A549 (cell line): ENCODE measurements around the gene RAP2A. TPM values are rescaled to one million over a fixed set of nuclear protein-coding genes. Genes with fewer than 3 reads are reported as not detected.

Source experiments
- ATAC-seq, 2 experiments: fragments of 200-7000 bp in 1 of 2; fragments of >200 bp in 1 of 2; cut with Nextera tagmentation in 1 of 2; cut with Tn5 transposase in 1 of 2; 3 replicates each; pipeline versions ENCODE4 v1.8.0 to v1.9.1; 2018 to 2020; ENCODE audit warnings: mild to moderate bottlenecking in 1 of 2, moderate library complexity in 1 of 2
- CTCF ChIA-PET: fragments of 300-600 bp; sonication (Branson Sonifier 250); formaldehyde crosslinking; extraction: SDS; loops from one replicate; lab custom pipeline; 2021; ENCODE audit warnings: antibody characterized with exemption, inconsistent platforms; lab: Yijun Ruan, JAX
- POLR2A ChIA-PET: fragments of 350-600 bp; formaldehyde crosslinking; extraction: SDS; loops from one replicate; lab custom pipeline; 2021; ENCODE audit warnings: antibody characterized with exemption, inconsistent platforms; lab: Yijun Ruan, JAX
- DNase-seq, 2 experiments: peaks; one replicate each; pipeline versions ENCODE4 v3.0.0 to v3.0.0-alpha.2; 2011 to 2016; ENCODE audit warnings: low read depth in 1 of 2, low spot score in 1 of 2
- FAIRE-seq: peaks from 2 replicates; lab custom pipeline; 2011; peaks lifted over from hg19 to GRCh38; lab: Jason Lieb, UNC
- H3K27ac ChIP-seq, 2 experiments: fragments of >200 bp; sonication (Bioruptor Twin); formaldehyde crosslinking; 3 replicates each; pipeline ENCODE4 v1.5.1; 2016 to 2017
- H3K4me1 ChIP-seq: fragments of >200 bp; sonication (Bioruptor Twin); formaldehyde crosslinking; 3 replicates; pipeline ENCODE4 v1.6.1; 2016
- H3K4me2 ChIP-seq: fragments of >200 bp; sonication (Bioruptor Twin); formaldehyde crosslinking; 3 replicates; pipeline ENCODE4 v1.6.1; 2016
- H3K4me3 ChIP-seq: fragments of >200 bp; sonication (Bioruptor Twin); formaldehyde crosslinking; 3 replicates; pipeline ENCODE4 v1.5.1; 2016
- H3K9me3 ChIP-seq: fragments of >200 bp; sonication (Bioruptor Twin); formaldehyde crosslinking; 3 replicates; pipeline ENCODE4 v1.6.1; 2016
- BHLHE40 ChIP-seq: IDR thresholded peaks from 2 replicates; pipeline ENCODE4 v1.6.1; 2012; ENCODE audit warnings: low read depth, low read length, inconsistent platforms
- CHD2 ChIP-seq: fragments of 150-350 bp; IDR thresholded peaks from 2 replicates; pipeline ENCODE4 v1.6.1; 2014; ENCODE audit warnings: low read length; ENCODE audit not compliant: partially characterized antibody
- EHF ChIP-seq: fragments of 250-450 bp; sonication (Bioruptor Pico); IDR thresholded peaks from 2 replicates; pipeline ENCODE4 v1.5.0; 2020; ENCODE audit warnings: mild to moderate bottlenecking
- EP300 ChIP-seq, 2 experiments: fragments of >200 bp; sonication (Bioruptor Twin); formaldehyde crosslinking; IDR thresholded peaks; 2 replicates in 1 of 2; 3 replicates in 1 of 2; pipeline ENCODE4 v1.6.1; 2016 to 2017
- FOSB ChIP-seq: fragments of 250-450 bp; sonication (Bioruptor Pico); IDR thresholded peaks from 2 replicates; pipeline ENCODE4 v1.5.0; 2020; ENCODE audit warnings: mild to moderate bottlenecking, moderate library complexity
- FOSL2 ChIP-seq, 2 experiments: fragments of 450-650 bp in 1 of 2; fragments of >200 bp in 1 of 2; sonication (Bioruptor Twin) in 1 of 2; formaldehyde crosslinking; IDR thresholded peaks; 2 replicates each; pipeline versions ENCODE4 v1.5.0 to v1.6.1; 2016 to 2020; ENCODE audit warnings: mild to moderate bottlenecking in 1 of 2, moderate library complexity in 1 of 2
- FOXS1 ChIP-seq: fragments of 250-450 bp; sonication (Bioruptor Pico); IDR thresholded peaks from 2 replicates; pipeline ENCODE4 v1.5.0; 2020; ENCODE audit warnings: mild to moderate bottlenecking, moderate library complexity
- HDAC2 ChIP-seq: fragments of 200-600 bp; sonication (generic); IDR thresholded peaks from 2 replicates; pipeline ENCODE4 v1.6.1; 2016
- HEYL ChIP-seq: fragments of 250-450 bp; sonication (Bioruptor Pico); IDR thresholded peaks from 2 replicates; pipeline ENCODE4 v1.8.0; 2021; ENCODE audit warnings: mild to moderate bottlenecking, moderate library complexity
- HOXA7 ChIP-seq: fragments of 250-450 bp; sonication (Bioruptor Pico); IDR thresholded peaks from 2 replicates; pipeline ENCODE4 v1.5.0; 2020; ENCODE audit warnings: mild to moderate bottlenecking, moderate library complexity
- HOXB13 ChIP-seq: fragments of 250-450 bp; sonication (Bioruptor Pico); IDR thresholded peaks from 2 replicates; pipeline ENCODE4 v1.5.0; 2020; ENCODE audit warnings: low read depth, mild to moderate bottlenecking, moderate library complexity
- JUNB ChIP-seq: fragments of >200 bp; sonication (Bioruptor Twin); formaldehyde crosslinking; IDR thresholded peaks from 2 replicates; pipeline ENCODE4 v1.6.1; 2016
- MAX ChIP-seq: IDR thresholded peaks from 2 replicates; pipeline ENCODE4 v1.6.1; 2012
- MYC ChIP-seq: IDR thresholded peaks from 2 replicates; pipeline ENCODE4 v1.6.1; 2012; ENCODE audit warnings: mild to moderate bottlenecking, inconsistent platforms, low read length, improper control_type of control experiment, borderline replicate concordance
- NPAS2 ChIP-seq: fragments of 250-450 bp; sonication (Bioruptor Pico); IDR thresholded peaks from 2 replicates; pipeline ENCODE4 v1.8.0; 2022; ENCODE audit warnings: mild to moderate bottlenecking, moderate library complexity, borderline replicate concordance
- NR3C1 ChIP-seq: fragments of >200 bp; sonication (Bioruptor Twin); formaldehyde crosslinking; IDR thresholded peaks from 3 replicates; pipeline ENCODE4 v1.6.1; 2017
- PBX3 ChIP-seq: IDR thresholded peaks from 2 replicates; pipeline ENCODE4 v1.6.1; 2012
- POLR2AphosphoS2 ChIP-seq: conservative IDR thresholded peaks from 2 replicates; pipeline ENCODE4 v1.6.1; 2012; ENCODE audit warnings: low read length, improper control_type of control experiment, inconsistent platforms
- RCOR1 ChIP-seq: fragments of 150-350 bp; IDR thresholded peaks from 2 replicates; pipeline ENCODE4 v1.6.1; 2014; ENCODE audit warnings: antibody characterized with exemption, low read length, low read depth
- RNF2 ChIP-seq: fragments of 200-600 bp; sonication (generic); IDR thresholded peaks from 2 replicates; pipeline ENCODE4 v1.6.1; 2016; ENCODE audit warnings: low read depth, mild to moderate bottlenecking, antibody characterized with exemption, moderate library complexity, borderline replicate concordance
- ZNF302 ChIP-seq: fragments of 250-450 bp; sonication (Bioruptor Pico); IDR thresholded peaks from 2 replicates; pipeline ENCODE4 v1.9.0; 2021; ENCODE audit warnings: inconsistent platforms, mild to moderate bottlenecking, moderate library complexity
- ZSCAN20 ChIP-seq: fragments of 250-450 bp; sonication (Bioruptor Pico); IDR thresholded peaks from 2 replicates; pipeline ENCODE4 v1.8.0; 2022; ENCODE audit warnings: mild to moderate bottlenecking, moderate library complexity
- WGBS: methylation state at CpG from one replicate; pipeline ENCODE4 v1.1.6; 2017; ENCODE audit errors: missing lambda C conversion rate; 5-methylcytosine and 5-hydroxymethylcytosine counted together
- polyA plus RNA-seq, 4 experiments: library from polyadenylated mRNA; depleted of rRNA in 3 of 4; stranded (reverse); fragments of >200 nt; fragmentation: RNase III in 1 of 4; extraction: RNeasy Plus Mini Kit Qiagen cat#74134 plus additional on column Dnase treatment in 1 of 4; gene quantifications; 2 replicates in 3 of 4; 3 replicates in 1 of 4; pipeline ENCODE4 v1.2.3, GENCODE V29; 2011 to 2017
- TF ChIP-seq, protein P1 (sequence below): fragments of >200 bp; sonication (Bioruptor Twin); formaldehyde crosslinking; IDR thresholded peaks from 3 replicates; pipeline ENCODE4 v1.6.1; 2016
- TF ChIP-seq, protein P2 (sequence below): fragments of 250-450 bp; sonication (Bioruptor Pico); IDR thresholded peaks from 2 replicates; pipeline ENCODE4 v1.5.0; 2021; ENCODE audit warnings: mild to moderate bottlenecking, moderate library complexity, borderline replicate concordance
- TF ChIP-seq, protein P3 (sequence below): fragments of 200-600 bp; sonication (generic); IDR thresholded peaks from 2 replicates; pipeline ENCODE4 v1.6.1; 2016; ENCODE audit warnings: antibody characterized with exemption, mild to moderate bottlenecking, moderate library complexity

RAP2A gene
- polyA plus RNA-seq, 2 of the 4 experiments (the other 2 are of a cell fraction): 8.7 to 10.9 TPM

DNA sequence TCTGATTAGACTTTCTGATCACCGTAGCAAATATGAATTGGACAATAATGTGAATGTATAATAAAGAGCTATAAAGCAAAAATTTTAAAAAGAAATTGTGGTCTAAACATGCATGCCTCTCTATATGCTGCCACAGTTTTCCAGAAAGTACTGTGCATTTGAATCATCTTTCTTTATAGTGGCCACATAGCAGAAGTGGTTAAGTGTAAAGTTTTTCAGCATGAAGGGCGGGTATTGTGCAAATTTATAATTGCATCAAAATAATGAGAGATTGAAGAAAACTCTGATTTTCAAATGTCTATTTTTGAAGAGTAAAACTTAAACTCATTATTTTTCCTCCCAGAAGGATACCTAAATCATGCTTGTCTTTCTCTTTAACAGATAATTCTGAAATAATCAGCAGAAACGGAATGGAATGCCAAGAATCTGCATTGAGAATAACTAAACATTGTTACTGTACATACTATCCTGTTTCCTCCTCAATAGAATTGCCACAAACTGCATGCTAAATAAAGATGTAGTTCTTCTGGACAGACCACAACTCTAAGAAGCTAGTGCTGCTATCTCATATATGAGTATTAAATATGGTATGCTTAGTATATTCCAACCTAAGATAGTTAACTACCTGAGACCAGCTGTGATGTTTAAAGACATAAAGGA is 42.9 kb upstream of the RAP2A start:
- FAIRE-seq (no peak), DNase-seq (no peak), ATAC-seq (no peak)
- Histone ChIP-seq H3K27ac (no peak overlapping the region), H3K9me3 (no peaks in the 10 kb centered on the region), H3K4me3 (no peak overlapping the region), H3K4me2 (no peak overlapping the region), H3K4me1 (peaks cover 14% of the 10 kb centered on the region; the same call in 2 of the 3 replicates)
- ChIA-PET CTCF (no interaction called here), POLR2A (no interaction called here)
- 74% methylated on average over 3 of the region's 3 CpGs for WGBS
- no peak for TF ChIP-seq ZNF302 (CRISPR knock-in tag)
- TF ChIP-seq HOXB13 (CRISPR knock-in tag): no peak
- TF ChIP-seq FOSB (CRISPR knock-in tag): no peak
- TF ChIP-seq BHLHE40: no peak

- no peak for FAIRE-seq
- WGBS: 93% methylated on average over 1 of the region's 1 CpG
- Histone ChIP-seq H3K9me3 (no peaks in the 10 kb centered on the region), H3K27ac (no peak overlapping the region), H3K4me1 (peaks cover 14% of the 10 kb centered on the region; the same call in 2 of the 3 replicates), H3K4me2 (no peak overlapping the region), H3K4me3 (no peak overlapping the region)
- no peak for ATAC-seq
- ChIA-PET POLR2A (no interaction called here), CTCF (no interaction called here)
- no peak for DNase-seq
- TF ChIP-seq BHLHE40: no peak
- TF ChIP-seq MAX: no peak
- no peak for TF ChIP-seq HOXA7 (CRISPR knock-in tag)
- TF ChIP-seq CHD2: no peak
- TF ChIP-seq FOSB (CRISPR knock-in tag): no peak
- no peak for TF ChIP-seq PBX3
- TF ChIP-seq, protein P1, sequence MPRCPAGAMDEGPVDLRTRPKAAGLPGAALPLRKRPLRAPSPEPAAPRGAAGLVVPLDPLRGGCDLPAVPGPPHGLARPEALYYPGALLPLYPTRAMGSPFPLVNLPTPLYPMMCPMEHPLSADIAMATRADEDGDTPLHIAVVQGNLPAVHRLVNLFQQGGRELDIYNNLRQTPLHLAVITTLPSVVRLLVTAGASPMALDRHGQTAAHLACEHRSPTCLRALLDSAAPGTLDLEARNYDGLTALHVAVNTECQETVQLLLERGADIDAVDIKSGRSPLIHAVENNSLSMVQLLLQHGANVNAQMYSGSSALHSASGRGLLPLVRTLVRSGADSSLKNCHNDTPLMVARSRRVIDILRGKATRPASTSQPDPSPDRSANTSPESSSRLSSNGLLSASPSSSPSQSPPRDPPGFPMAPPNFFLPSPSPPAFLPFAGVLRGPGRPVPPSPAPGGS: no peak
- no peak for TF ChIP-seq ZSCAN20 (CRISPR knock-in tag)
- no peak for TF ChIP-seq JUNB
- no peak for TF ChIP-seq NPAS2 (CRISPR knock-in tag)
- TF ChIP-seq POLR2AphosphoS2: no peak
- no peak for TF ChIP-seq EP300 (IDR thresholded peaks at IDR 0.05)
- TF ChIP-seq NR3C1: no peak
- TF ChIP-seq RNF2: no peak
- no peak for TF ChIP-seq HDAC2
- no peak for TF ChIP-seq MYC
- no peak for TF ChIP-seq RCOR1
- TF ChIP-seq ZNF302 (CRISPR knock-in tag): no peak
- TF ChIP-seq FOXS1 (CRISPR knock-in tag): no peak
Observed at GRCh38 chr13:97392020-97392419, 41.9 kb upstream of the RAP2A start.

GRCh38 chr13:97394542-97394941 is 39.4 kb upstream of the RAP2A start:
- FAIRE-seq (no peak), DNase-seq (no peak), ATAC-seq (no peak)
- CTCF ChIA-PET: no interaction called here
- no peaks in the 10 kb centered on the region for H3K9me3 ChIP-seq
- no peak overlapping the region for H3K4me2 ChIP-seq
- TF ChIP-seq HOXA7 (CRISPR knock-in tag) (no peak), HEYL (CRISPR knock-in tag) (no peak), PBX3 (no peak), FOSL2 (IDR thresholded peaks at IDR 0.05) (no peak), FOSL2 (CRISPR knock-in tag; IDR thresholded peaks at IDR 0.05) (no peak), HDAC2 (no peak), EHF (no peak)
- TF ChIP-seq, protein P2, sequence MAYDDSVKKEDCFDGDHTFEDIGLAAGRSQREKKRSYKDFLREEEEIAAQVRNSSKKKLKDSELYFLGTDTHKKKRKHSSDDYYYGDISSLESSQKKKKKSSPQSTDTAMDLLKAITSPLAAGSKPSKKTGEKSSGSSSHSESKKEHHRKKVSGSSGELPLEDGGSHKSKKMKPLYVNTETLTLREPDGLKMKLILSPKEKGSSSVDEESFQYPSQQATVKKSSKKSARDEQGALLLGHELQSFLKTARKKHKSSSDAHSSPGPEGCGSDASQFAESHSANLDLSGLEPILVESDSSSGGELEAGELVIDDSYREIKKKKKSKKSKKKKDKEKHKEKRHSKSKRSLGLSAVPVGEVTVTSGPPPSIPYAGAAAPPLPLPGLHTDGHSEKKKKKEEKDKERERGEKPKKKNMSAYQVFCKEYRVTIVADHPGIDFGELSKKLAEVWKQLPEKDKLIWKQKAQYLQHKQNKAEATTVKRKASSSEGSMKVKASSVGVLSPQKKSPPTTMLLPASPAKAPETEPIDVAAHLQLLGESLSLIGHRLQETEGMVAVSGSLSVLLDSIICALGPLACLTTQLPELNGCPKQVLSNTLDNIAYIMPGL (CRISPR knock-in tag): no peak
- TF ChIP-seq, protein P3, sequence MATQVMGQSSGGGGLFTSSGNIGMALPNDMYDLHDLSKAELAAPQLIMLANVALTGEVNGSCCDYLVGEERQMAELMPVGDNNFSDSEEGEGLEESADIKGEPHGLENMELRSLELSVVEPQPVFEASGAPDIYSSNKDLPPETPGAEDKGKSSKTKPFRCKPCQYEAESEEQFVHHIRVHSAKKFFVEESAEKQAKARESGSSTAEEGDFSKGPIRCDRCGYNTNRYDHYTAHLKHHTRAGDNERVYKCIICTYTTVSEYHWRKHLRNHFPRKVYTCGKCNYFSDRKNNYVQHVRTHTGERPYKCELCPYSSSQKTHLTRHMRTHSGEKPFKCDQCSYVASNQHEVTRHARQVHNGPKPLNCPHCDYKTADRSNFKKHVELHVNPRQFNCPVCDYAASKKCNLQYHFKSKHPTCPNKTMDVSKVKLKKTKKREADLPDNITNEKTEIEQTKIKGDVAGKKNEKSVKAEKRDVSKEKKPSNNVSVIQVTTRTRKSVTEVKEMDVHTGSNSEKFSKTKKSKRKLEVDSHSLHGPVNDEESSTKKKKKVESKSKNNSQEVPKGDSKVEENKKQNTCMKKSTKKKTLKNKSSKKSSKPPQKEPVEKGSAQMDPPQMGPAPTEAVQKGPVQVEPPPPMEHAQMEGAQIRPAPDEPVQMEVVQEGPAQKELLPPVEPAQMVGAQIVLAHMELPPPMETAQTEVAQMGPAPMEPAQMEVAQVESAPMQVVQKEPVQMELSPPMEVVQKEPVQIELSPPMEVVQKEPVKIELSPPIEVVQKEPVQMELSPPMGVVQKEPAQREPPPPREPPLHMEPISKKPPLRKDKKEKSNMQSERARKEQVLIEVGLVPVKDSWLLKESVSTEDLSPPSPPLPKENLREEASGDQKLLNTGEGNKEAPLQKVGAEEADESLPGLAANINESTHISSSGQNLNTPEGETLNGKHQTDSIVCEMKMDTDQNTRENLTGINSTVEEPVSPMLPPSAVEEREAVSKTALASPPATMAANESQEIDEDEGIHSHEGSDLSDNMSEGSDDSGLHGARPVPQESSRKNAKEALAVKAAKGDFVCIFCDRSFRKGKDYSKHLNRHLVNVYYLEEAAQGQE: no peak
- H3K4me3 ChIP-seq: no peak overlapping the region
- H3K27ac ChIP-seq: no peak overlapping the region
- POLR2A ChIA-PET: no interaction called here
- H3K4me1 ChIP-seq: peaks cover 14% of the 10 kb centered on the region; the same call in 2 of the 3 replicates
